GM21447 (cell line): ENCODE results near the gene TSPO.
A peak's percentile ranks its signal among the peaks of the same experiment; 100 is the strongest.

Experiments used
- ATAC-seq: cut with Tn5 transposase; IDR thresholded peaks from one replicate; pipeline ENCODE4 v1.9.1; 2021; ENCODE audit not compliant: unreplicated experiment

The TSPO gene

GRCh38 chr22:43174941-43175531, 23.7 kb downstream of the TSPO start:
- ATAC-seq = no peak

- no peak for ATAC-seq
Observed at GRCh38 chr22:43176090-43176489, 24.7 kb downstream of the TSPO start.

GRCh38 chr22:43177479-43177878, 26.1 kb downstream of the TSPO start:
- ATAC-seq = no peak

- no peak for ATAC-seq
Observed at GRCh38 chr22:43179146-43179910, 28.0 kb downstream of the TSPO start.

GRCh38 chr22:43179911-43180195, 28.5 kb downstream of the TSPO start:
- no peak for ATAC-seq

GRCh38 chr22:43180670-43181069, 29.3 kb downstream of the TSPO start:
- ATAC-seq = no peak

- no peak for ATAC-seq
Observed at GRCh38 chr22:43181321-43182076, 30.1 kb downstream of the TSPO start.

GRCh38 chr22:43182118-43182517, 30.8 kb downstream of the TSPO start:
- ATAC-seq = no peak

- no peak for ATAC-seq
Observed at GRCh38 chr22:43182726-43183125, 31.4 kb downstream of the TSPO start.

- no peak for ATAC-seq
Observed at GRCh38 chr22:43183496-43184277, 32.3 kb downstream of the TSPO start.

GRCh38 chr22:43185860-43186261, 34.5 kb downstream of the TSPO start:
- no peak for ATAC-seq

- ATAC-seq = no peak
Observed at GRCh38 chr22:43186272-43187170, 35.2 kb downstream of the TSPO start, which contains the start of gene TTLL12. TTLL12 (minus strand) TSS chr22:43187134; CDS start chr22:43187069, 65 bp downstream.

GRCh38 chr22:43187171-43188099, 36.1 kb downstream of the TSPO start:
- peak; percentile 72 for ATAC-seq

GRCh38 chr22:43188829-43189545, 37.6 kb downstream of the TSPO start:
- ATAC-seq = no peak

- no peak for ATAC-seq
Observed at GRCh38 chr22:43191831-43192230, 40.5 kb downstream of the TSPO start.

GRCh38 chr22:43197271-43197941, 46.0 kb downstream of the TSPO start:
- ATAC-seq = no peak

- no peak for ATAC-seq
Observed at GRCh38 chr22:43198126-43198525, 46.8 kb downstream of the TSPO start.

- no peak for ATAC-seq
Observed at GRCh38 chr22:43198936-43199335, 47.6 kb downstream of the TSPO start.
